PFSK-1 (cell line): ENCODE results near the gene CRHBP.

Experiments
- FOXP2 ChIP-seq: optimal IDR thresholded peaks from 2 replicates; pipeline ENCODE3; 2011; ENCODE audit warnings: borderline replicate concordance, control low read depth, inconsistent platforms; ENCODE audit not compliant: insufficient read depth; ENCODE audit errors: extremely low read length, extremely low read depth
- POLR2AphosphoS5 ChIP-seq: IDR thresholded peaks from 2 replicates; pipeline ENCODE4 v1.6.1; 2012; ENCODE audit warnings: low read depth, mild to moderate bottlenecking, control low read depth, low read length, moderate library complexity
- REST ChIP-seq, 2 experiments: IDR thresholded peaks; 2 replicates each; pipeline versions ENCODE4 v1.6.1 to v1.8.0; 2011 to 2012; ENCODE audit warnings: low read depth in 2 of 2, low read length in 2 of 2, control low read depth in 1 of 2, inconsistent platforms in 1 of 2, mild to moderate bottlenecking in 1 of 2, moderate library complexity in 1 of 2; ENCODE audit not compliant: insufficient read depth in 1 of 2
- SIN3A ChIP-seq: IDR thresholded peaks from 2 replicates; pipeline ENCODE4 v1.6.1; 2012; ENCODE audit warnings: mild to moderate bottlenecking, low read length, moderate library complexity, borderline replicate concordance; ENCODE audit not compliant: insufficient read depth
- TAF1 ChIP-seq: IDR thresholded peaks from 2 replicates; pipeline ENCODE4 v1.6.1; 2012; ENCODE audit warnings: low read length, control low read depth, borderline replicate concordance; ENCODE audit not compliant: insufficient read depth

CRHBP gene

GRCh38 chr5:76947082-76947503 lies 5.8 kb upstream of the CRHBP start:
- TF ChIP-seq TAF1: no peak
- TF ChIP-seq SIN3A: no peak
- TF ChIP-seq POLR2AphosphoS5: no peak
- no peak for TF ChIP-seq FOXP2
- TF ChIP-seq REST (IDR thresholded peaks at IDR 0.05; ENCODE audit: insufficient read depth in 1 of 2, low read depth in 2 of 2, low read length in 2 of 2): no peak

- no peak for TF ChIP-seq TAF1
- no peak for TF ChIP-seq SIN3A
- no peak for TF ChIP-seq REST (IDR thresholded peaks at IDR 0.05; ENCODE audit: insufficient read depth in 1 of 2, low read depth in 2 of 2, low read length in 2 of 2)
- no peak for TF ChIP-seq POLR2AphosphoS5
Measured at GRCh38 chr5:76953551-76954382, 922 bp downstream of the CRHBP start.

DNA sequence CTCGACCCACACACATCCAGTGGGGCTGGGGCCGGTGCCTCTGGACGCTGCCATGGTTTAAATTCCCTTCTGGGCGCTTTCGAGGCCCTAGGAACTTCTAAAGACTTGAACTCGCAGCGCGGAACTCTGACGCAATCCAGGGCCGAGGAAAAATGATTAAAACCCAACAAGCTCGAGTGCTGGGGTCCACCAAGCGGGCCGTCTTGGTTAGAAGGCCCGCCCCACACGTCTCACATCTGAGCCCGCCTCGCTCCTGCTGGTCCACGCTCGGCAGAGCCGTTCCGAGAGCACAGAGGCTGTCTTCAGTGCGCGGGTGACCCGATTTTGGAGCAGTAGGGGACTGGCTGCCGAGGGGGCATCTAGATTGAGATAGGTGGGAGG lies 1.5 kb downstream of the CRHBP start:
- TF ChIP-seq SIN3A (no peak), REST (IDR thresholded peaks at IDR 0.05; ENCODE audit: insufficient read depth in 1 of 2, low read depth in 2 of 2, low read length in 2 of 2) (no peak), FOXP2 (no peak), POLR2AphosphoS5 (no peak), TAF1 (no peak)

GRCh38 chr5:76956033-76956432 lies 3.2 kb downstream of the CRHBP start:
- no peak for TF ChIP-seq REST (IDR thresholded peaks at IDR 0.05; ENCODE audit: insufficient read depth in 1 of 2, low read depth in 2 of 2, low read length in 2 of 2)
